Non-pigmented ciliary epithelial cell (primary cell): ENCODE measurements around the gene AMBRA1.

Experiments
- DNase-seq: peaks from one replicate; pipeline ENCODE4 v3.0.0-alpha.2; 2010; ENCODE audit warnings: low read depth

AMBRA1 gene

GRCh38 chr11:46593550-46594373, at the start of gene AMBRA1:
TSS of gene AMBRA1 (minus strand) at chr11:46594023. CDS start at chr11:46548380, 45,643 bp downstream.
- DNase-seq = peak; percentile 78

GRCh38 chr11:46643531-46643930, 49.7 kb upstream of the AMBRA1 start:
- DNase-seq = no peak

GRCh38 chr11:46642627-46643335, 49.0 kb upstream of the AMBRA1 start:
- no peak for DNase-seq

GRCh38 chr11:46641639-46642038, 47.8 kb upstream of the AMBRA1 start:
- no peak for DNase-seq

- DNase-seq = no peak
Observed at GRCh38 chr11:46640036-46640788, 46.4 kb upstream of the AMBRA1 start.

- DNase-seq = no peak
Observed at GRCh38 chr11:46639197-46639839, 45.5 kb upstream of the AMBRA1 start.

GRCh38 chr11:46637546-46637945, 43.7 kb upstream of the AMBRA1 start:
- DNase-seq = no peak

- DNase-seq = no peak
Observed at GRCh38 chr11:46635557-46636139, 41.8 kb upstream of the AMBRA1 start.

GRCh38 chr11:46633291-46634217, 39.7 kb upstream of the AMBRA1 start:
- DNase-seq = no peak

- no peak for DNase-seq
Observed at GRCh38 chr11:46632502-46632901, 38.7 kb upstream of the AMBRA1 start.

- no peak for DNase-seq
Observed at GRCh38 chr11:46631676-46632075, 37.9 kb upstream of the AMBRA1 start.

GRCh38 chr11:46630237-46630636, 36.4 kb upstream of the AMBRA1 start:
- DNase-seq = no peak

GRCh38 chr11:46628961-46629360, 35.1 kb upstream of the AMBRA1 start:
- DNase-seq = no peak

GRCh38 chr11:46625406-46625805, 31.6 kb upstream of the AMBRA1 start:
- no peak for DNase-seq

GRCh38 chr11:46618837-46619236, 25.0 kb upstream of the AMBRA1 start:
- DNase-seq = no peak

- no peak for DNase-seq
Observed at GRCh38 chr11:46617972-46618314, 24.1 kb upstream of the AMBRA1 start.

- DNase-seq = peak; percentile 38
Observed at GRCh38 chr11:46617134-46617971, 23.5 kb upstream of the AMBRA1 start, which contains the start of the genes ATG13 and HARBI1. TSS of gene ATG13 (plus strand) at chr11:46617553. CDS start at chr11:46644292, 26,739 bp downstream. TSS of gene HARBI1 (minus strand) at chr11:46617227. CDS start at chr11:46616237, 990 bp downstream.

- no peak for DNase-seq
Observed at GRCh38 chr11:46616551-46617133, 22.8 kb upstream of the AMBRA1 start.

GRCh38 chr11:46615756-46616155, 21.9 kb upstream of the AMBRA1 start:
- DNase-seq = no peak
